HCT116 (cell line): ENCODE data around the gene TCEA3. TPM values are rescaled to one million over a fixed set of nuclear protein-coding genes. Genes with fewer than 3 reads are reported as not detected.

Experiments
- ATAC-seq: fragments of 200-7000 bp; cut with Tn5 transposase; 2 replicates; pipeline ENCODE4 v1.9.1; 2020; ENCODE audit warnings: mild to moderate bottlenecking, moderate library complexity
- BruUV-seq: library from RNA; stranded (reverse); fragments of 400-500 nt; replicated peaks from 2 replicates; lab custom pipeline; 2021; lab: Mats Ljungman, UMichigan
- CTCF ChIA-PET: fragments of 300-600 bp; sonication (Branson Sonifier 250); formaldehyde crosslinking; loops from one replicate; lab custom pipeline; 2021; ENCODE audit warnings: antibody characterized with exemption; lab: Charles Lee
- POLR2A ChIA-PET: fragments of 300-600, 350-600 bp; sonication (Branson Sonifier 250); formaldehyde crosslinking; loops from one replicate; lab custom pipeline; 2021; ENCODE audit warnings: antibody characterized with exemption; lab: Charles Lee
- RAD21 ChIA-PET, 2 experiments: fragments of 300-600 bp; sonication (Branson Sonifier 250); formaldehyde crosslinking; loops; one replicate each; lab custom pipeline; 2023; ENCODE audit warnings: low total read pairs in 2 of 2; ENCODE audit not compliant: uncharacterized antibody in 2 of 2, unreplicated experiment in 2 of 2, low non-redundant PET in 1 of 2; lab: Charles Lee
- DNase-seq: peaks from one replicate; pipeline ENCODE4 v3.0.0-alpha.2; 2010; ENCODE audit warnings: low read depth, low spot score
- H2AFZ ChIP-seq: fragments of 200-600 bp; shearing (Covaris generic), sonication (generic); 2 replicates; pipeline ENCODE4 v1.6.1; 2017; ENCODE audit warnings: low read depth, mixed run types, mixed read lengths, antibody characterized with exemption, low read length; ENCODE audit not compliant: poor library complexity, severe bottlenecking
- H3K27ac ChIP-seq: 2 replicates; pipeline ENCODE4 v1.5.1; 2012; ENCODE audit warnings: low read depth, low read length
- H3K27me3 ChIP-seq: fragments of 200-600 bp; sonication (generic); 2 replicates; pipeline ENCODE4 v1.6.1; 2016; ENCODE audit warnings: mixed run types, low read length, mixed read lengths; ENCODE audit not compliant: insufficient read depth
- H3K36me3 ChIP-seq, 2 experiments: fragments of 200-500 bp in 1 of 2; fragments of 200-600 bp in 1 of 2; sonication (Bioruptor generic) in 1 of 2; sonication (generic) in 1 of 2; 2 replicates each; pipeline versions ENCODE4 v1.5.1 to v1.6.1; 2014 to 2016; ENCODE audit warnings: low read length in 2 of 2, inconsistent platforms in 1 of 2, mixed read lengths in 1 of 2, mixed run types in 1 of 2; ENCODE audit not compliant: insufficient read depth in 2 of 2, control insufficient read depth in 1 of 2
- H3K4me1 ChIP-seq, 2 experiments: fragments of 200-600 bp in 1 of 2; sonication (generic) in 1 of 2; 2 replicates each; pipeline versions ENCODE4 v1.5.1 to v1.6.1; 2012 to 2017; ENCODE audit warnings: low read length in 2 of 2, inconsistent platforms in 1 of 2, mild to moderate bottlenecking in 1 of 2, mixed read lengths in 1 of 2, mixed run types in 1 of 2, moderate library complexity in 1 of 2; ENCODE audit not compliant: insufficient read depth in 2 of 2, control insufficient read depth in 1 of 2
- H3K4me2 ChIP-seq: fragments of 200-600 bp; sonication (generic); 2 replicates; pipeline ENCODE4 v1.6.1; 2017; ENCODE audit warnings: mixed run types, low read length, mixed read lengths
- H3K4me3 ChIP-seq, 2 experiments: fragments of 200-600 bp in 1 of 2; sonication (generic) in 1 of 2; replicated peaks in 1 of 2; 2 replicates each; pipeline ENCODE4 v1.5.1; 2011 to 2016; ENCODE audit warnings: low read length in 2 of 2, control low read depth in 1 of 2, low read depth in 1 of 2, mild to moderate bottlenecking in 1 of 2, mixed read lengths in 1 of 2, mixed run types in 1 of 2
- H3K79me2 ChIP-seq: fragments of 200-600 bp; sonication (generic); 2 replicates; pipeline ENCODE4 v1.6.1; 2017; ENCODE audit warnings: mild to moderate bottlenecking, mixed run types, low read length, moderate library complexity, mixed read lengths; ENCODE audit not compliant: insufficient read depth
- H3K9ac ChIP-seq: fragments of 200-600 bp; sonication (generic); 2 replicates; pipeline ENCODE4 v1.6.1; 2016; ENCODE audit warnings: low read length, mixed read lengths
- H3K9me2 ChIP-seq: fragments of 200-600 bp; sonication (generic), shearing (Covaris generic); 2 replicates; pipeline ENCODE4 v1.6.1; 2017; ENCODE audit warnings: mixed run types, mild to moderate bottlenecking, moderate library complexity; ENCODE audit not compliant: insufficient read depth
- H3K9me3 ChIP-seq, 2 experiments: fragments of 200-500 bp in 1 of 2; fragments of 200-600 bp in 1 of 2; sonication (Bioruptor generic) in 1 of 2; sonication (generic) in 1 of 2; 2 replicates each; pipeline ENCODE4 v1.6.1; 2014 to 2017; ENCODE audit warnings: low read length in 2 of 2, mixed read lengths in 2 of 2, inconsistent platforms in 1 of 2, low read depth in 1 of 2, mild to moderate bottlenecking in 1 of 2, mixed run types in 1 of 2, moderate library complexity in 1 of 2; ENCODE audit not compliant: control insufficient read depth in 1 of 2, insufficient read depth in 1 of 2
- H4K20me1 ChIP-seq: fragments of 200-600 bp; sonication (generic), shearing (Covaris generic); 2 replicates; pipeline ENCODE4 v1.6.1; 2017; ENCODE audit warnings: mixed run types, mild to moderate bottlenecking, moderate library complexity; ENCODE audit not compliant: insufficient read depth
- ATF3 ChIP-seq: IDR thresholded peaks from 2 replicates; pipeline ENCODE4 v1.6.1; 2012
- CBX3 ChIP-seq: IDR thresholded peaks from 2 replicates; pipeline ENCODE4 v1.6.1; 2012; ENCODE audit warnings: low read depth
- EZH2phosphoT487 ChIP-seq: fragments of 200-600 bp; IDR thresholded peaks from 2 replicates; pipeline ENCODE4 v1.6.1; 2018; ENCODE audit warnings: antibody characterized with exemption, borderline replicate concordance
- MAX ChIP-seq: IDR thresholded peaks from 2 replicates; pipeline ENCODE4 v1.6.1; 2012
- POLR2A ChIP-seq: IDR thresholded peaks from 2 replicates; pipeline ENCODE4 v1.7.0; 2011; ENCODE audit warnings: borderline replicate concordance; ENCODE audit not compliant: insufficient read depth, insufficient read length; ENCODE audit errors: extremely low read depth
- POLR2AphosphoS5 ChIP-seq: IDR thresholded peaks from 2 replicates; pipeline ENCODE4 v1.6.1; 2011; ENCODE audit warnings: mild to moderate bottlenecking, low read depth, low read length, moderate library complexity
- SIN3A ChIP-seq: IDR thresholded peaks from 2 replicates; pipeline ENCODE4 v1.6.1; 2012; ENCODE audit warnings: low read depth
- TCF7L2 ChIP-seq: IDR thresholded peaks from 2 replicates; pipeline ENCODE4 v1.7.0; 2011; ENCODE audit warnings: borderline replicate concordance, inconsistent platforms; ENCODE audit not compliant: insufficient read depth, insufficient read length; ENCODE audit errors: extremely low read depth
- YY1 ChIP-seq: IDR thresholded peaks from 2 replicates; pipeline ENCODE4 v1.6.1; 2011; ENCODE audit warnings: low read length, low read depth, moderate library complexity, mild to moderate bottlenecking; ENCODE audit not compliant: insufficient replicate concordance; ENCODE audit errors: extremely low read depth
- ZFX ChIP-seq: fragments of 450-650 bp; IDR thresholded peaks from 2 replicates; pipeline ENCODE4 v1.6.1; 2017
- intact Hi-C: fragments of 100-400 bp; cut with micrococcal nuclease; formaldehyde crosslinking; loops from 2 replicates; pipeline ENCODE4 v1.10.0; 2022
- total RNA-seq: library from RNA; stranded (reverse); gene quantifications from one replicate; pipeline ENCODE4 v1.2.1, GENCODE V29; 2021; ENCODE audit not compliant: unreplicated experiment

Gene TCEA3
- total RNA-seq, 1 experiment from 2014 or later: 3.7 TPM

- H3K4me2 ChIP-seq: peak overlapping the region; percentile 100
- no peak for ATAC-seq
- H3K27me3 ChIP-seq: no peaks in the 10 kb centered on the region
- no peak for TF ChIP-seq POLR2AphosphoS5
- TF ChIP-seq, all 23 proteins: peak for 0
- DNase-seq: no peak
- H3K27ac ChIP-seq: peak overlapping the region; percentile 55
- intact Hi-C loops: no loop called here
- peaks cover 16% of the 10 kb centered on the region for H3K79me2 ChIP-seq
- no peaks in the 10 kb centered on the region for H4K20me1 ChIP-seq
- ChIA-PET POLR2A (interaction anchor here (1.5 to 3.3 kb wide), 3 partner anchors 10 to 22 kb away, joined by 5 to 30 read pairs (median 13); partner anchors contain the start of gene HNRNPR), CTCF (no interaction called here), RAD21 (no interaction called here)
- H3K9me3 ChIP-seq: peaks cover 3 to 23% of the 10 kb centered on the region in 2 experiments; a peak in 3 of 4 replicates
- H3K9ac ChIP-seq: peak overlapping the region; percentile 92
- H2AFZ ChIP-seq: no peak overlapping the region
- peaks cover 23 to 33% of the 10 kb centered on the region in 2 experiments for H3K4me1 ChIP-seq
- no TSS peak for BruUV-seq
- peak overlapping the region; percentile 65 to 69 for H3K4me3 ChIP-seq
- H3K36me3 ChIP-seq: peaks cover 0 to 20% of the 10 kb centered on the region in 2 experiments; a peak in 2 of 4 replicates
- H3K9me2 ChIP-seq: no peaks in the 10 kb centered on the region
Observed at GRCh38 chr1:23367451-23367790, 57.1 kb downstream of the TCEA3 start.

- no peak overlapping the region for H2AFZ ChIP-seq
- peak overlapping the region; percentile 100; the same call in 1 of the 2 replicates for H3K4me2 ChIP-seq
- RAD21 ChIA-PET: no interaction called here
- no peak for TF ChIP-seq MAX
- no peak for TF ChIP-seq TCF7L2
- TF ChIP-seq POLR2A: no peak
- TF ChIP-seq YY1: no peak
- TF ChIP-seq ZFX: no peak
- no peak for TF ChIP-seq ATF3
- no peak for TF ChIP-seq EZH2phosphoT487
- no peak for TF ChIP-seq SIN3A
- TF ChIP-seq CBX3: no peak
- no TSS peak for BruUV-seq
- CTCF ChIA-PET: no interaction called here
- peaks cover 22 to 33% of the 10 kb centered on the region in 2 experiments for H3K4me1 ChIP-seq
- POLR2A ChIA-PET: interaction anchor here (3.3 kb wide), 1 partner anchor 22 kb away, joined by 30 read pairs; the partner anchor contains the start of gene HNRNPR
- H3K9me2 ChIP-seq: no peaks in the 10 kb centered on the region
- H3K4me3 ChIP-seq: 0 out of 4 replicates have a peak overlapping the region, but pooled peaks of 1 of the 2 experiments have one; percentile 69
- peaks cover 16% of the 10 kb centered on the region for H3K79me2 ChIP-seq
- H3K27me3 ChIP-seq: no peaks in the 10 kb centered on the region
- no peaks in the 10 kb centered on the region for H4K20me1 ChIP-seq
- H3K27ac ChIP-seq: no peak overlapping the region
- no peak for DNase-seq
- ATAC-seq: no peak
- H3K9me3 ChIP-seq: peaks cover 11 to 30% of the 10 kb centered on the region in 2 experiments; a peak in 3 of 4 replicates
- intact Hi-C loops: no loop called here
- H3K36me3 ChIP-seq: peaks cover 0 to 28% of the 10 kb centered on the region in 2 experiments; a peak in 2 of 4 replicates
- H3K9ac ChIP-seq: no peak overlapping the region
Observed at GRCh38 chr1:23366598-23366997, 58.0 kb downstream of the TCEA3 start.
